Skin of body (tissue), 2 donors: ENCODE measurements around the gene AKAP12. TPM values are rescaled to one million over a fixed set of nuclear protein-coding genes. Genes with fewer than 3 reads are reported as not detected.
"Not testable (repeated sequence)": the region's sequence is repeated elsewhere in the genome, so short reads cannot be mapped to it uniquely, and the experiment has no call there.

Experiments
- DNase-seq: peaks from one replicate; lab custom pipeline; 2025; lab: John Stamatoyannopoulos, UW
- total RNA-seq: library from RNA; depleted of rRNA; stranded (reverse); fragments of >200 nt; gene quantifications from one replicate; pipeline ENCODE4 v1.2.3, GENCODE V29; 2014

AKAP12 gene
- total RNA-seq, 1 donor from 2014 or later = 90.2 TPM

DNA sequence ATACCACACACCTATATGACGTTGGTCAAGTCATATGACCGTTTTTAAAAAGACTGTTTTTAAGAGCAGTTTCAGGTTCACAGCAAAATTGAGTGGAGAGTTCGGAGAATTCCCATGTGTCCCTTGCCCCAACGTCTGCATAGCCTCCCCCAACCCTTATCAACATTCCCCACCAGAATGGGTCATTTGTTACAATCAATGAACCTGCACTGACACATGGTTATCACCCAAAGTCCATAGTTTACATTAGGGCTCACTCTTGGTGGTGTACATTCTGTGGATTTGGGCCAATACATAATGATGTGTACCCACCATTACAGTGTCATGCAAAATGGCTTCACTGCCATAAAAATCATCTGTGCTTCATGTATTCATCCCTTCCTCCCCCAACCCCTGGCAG, 99.6 kb downstream of the AKAP12 start:
- peak; percentile 9 for DNase-seq

DNA sequence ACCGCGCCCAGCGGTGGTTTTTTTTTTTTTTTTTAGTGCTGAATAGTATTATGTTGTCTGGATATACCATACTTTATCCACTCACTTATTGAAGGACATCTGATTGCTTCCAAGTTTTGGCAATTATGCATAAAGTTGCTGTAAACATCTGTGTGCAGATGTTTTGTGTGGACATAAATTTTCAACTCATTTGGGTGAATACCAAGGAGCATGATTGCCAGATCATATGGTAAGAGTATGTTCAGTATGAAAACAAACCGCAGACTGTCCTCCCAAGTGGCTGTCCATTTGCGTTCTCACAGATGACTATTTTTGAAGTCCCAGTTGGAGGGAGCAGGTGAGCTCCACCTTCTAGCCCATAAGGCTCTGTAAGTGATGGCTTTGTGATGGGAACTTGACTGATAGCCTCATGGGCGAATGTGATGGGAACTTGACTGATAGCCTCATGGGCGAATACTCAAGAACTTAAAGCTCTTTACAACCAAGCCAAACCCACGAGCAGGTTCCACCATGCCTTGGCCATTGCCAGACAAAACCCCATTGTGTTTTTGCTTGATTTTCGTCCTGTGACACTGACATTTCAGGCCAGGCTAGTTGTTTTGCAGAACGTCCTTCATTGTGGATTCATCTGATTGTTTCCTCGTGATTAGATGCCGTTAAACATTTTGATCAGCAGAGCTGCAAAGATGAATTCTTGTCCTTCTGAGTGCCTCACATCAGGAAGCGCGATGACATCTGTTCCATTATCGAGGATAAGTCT, 100.6 kb downstream of the AKAP12 start:
- DNase-seq = peak; percentile 78

DNA sequence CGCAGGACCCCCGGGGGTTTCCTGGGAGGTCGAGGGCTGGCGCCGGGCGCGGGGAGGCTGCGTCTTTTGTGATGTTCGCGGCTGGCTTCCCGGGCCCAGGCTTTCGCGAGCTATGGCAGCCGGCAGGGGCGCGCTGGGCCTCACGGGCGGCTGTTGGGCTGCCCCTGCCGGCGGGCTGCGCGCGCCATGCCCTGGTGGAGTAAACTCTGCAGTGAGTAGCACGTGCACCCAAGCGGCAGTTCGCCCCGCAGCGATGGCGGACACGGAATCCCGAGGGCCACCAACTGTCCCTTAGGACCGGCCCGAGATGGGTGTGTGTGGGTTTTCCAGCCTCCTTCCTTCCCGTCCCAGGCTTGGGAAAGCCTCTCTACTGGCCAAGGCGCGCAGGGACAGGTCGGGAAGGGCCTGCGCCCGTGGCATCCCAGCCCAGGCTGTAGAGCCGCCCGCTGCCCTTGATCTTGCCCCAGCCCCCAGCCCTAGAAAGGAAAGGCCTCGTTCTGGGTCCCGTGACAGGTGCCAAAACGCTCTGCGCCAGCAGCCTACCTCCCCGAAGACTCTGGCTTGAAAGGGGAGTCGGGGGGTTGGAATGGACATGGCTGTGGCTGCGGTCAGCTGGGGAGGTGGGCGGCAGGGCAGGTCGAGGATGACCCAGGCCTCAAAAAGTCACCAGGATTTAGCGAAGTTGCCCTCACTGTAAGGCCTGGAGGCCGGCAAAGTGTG, 101.9 kb downstream of the AKAP12 start:
- DNase-seq = no peak

DNA sequence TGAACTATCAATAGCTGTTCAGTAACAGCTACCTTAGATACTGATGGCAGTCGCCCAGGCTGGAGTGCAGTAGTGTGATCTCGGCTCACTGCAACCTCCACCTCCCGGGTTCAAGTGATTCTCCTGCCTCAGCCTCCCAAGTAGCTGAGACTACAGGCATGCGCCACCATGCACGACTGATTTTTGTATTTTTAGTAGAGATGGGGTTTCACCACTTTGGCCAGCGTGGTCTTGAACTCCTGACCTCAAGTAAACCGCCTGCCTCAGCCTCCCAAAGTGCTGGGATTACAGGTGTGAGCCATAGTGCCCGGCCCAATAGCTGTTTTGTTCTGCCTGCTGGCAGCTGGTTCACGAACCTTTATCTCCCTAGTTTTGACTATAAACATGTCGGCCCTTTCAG, 103.0 kb downstream of the AKAP12 start:
- not testable (repeated sequence) for DNase-seq

DNA sequence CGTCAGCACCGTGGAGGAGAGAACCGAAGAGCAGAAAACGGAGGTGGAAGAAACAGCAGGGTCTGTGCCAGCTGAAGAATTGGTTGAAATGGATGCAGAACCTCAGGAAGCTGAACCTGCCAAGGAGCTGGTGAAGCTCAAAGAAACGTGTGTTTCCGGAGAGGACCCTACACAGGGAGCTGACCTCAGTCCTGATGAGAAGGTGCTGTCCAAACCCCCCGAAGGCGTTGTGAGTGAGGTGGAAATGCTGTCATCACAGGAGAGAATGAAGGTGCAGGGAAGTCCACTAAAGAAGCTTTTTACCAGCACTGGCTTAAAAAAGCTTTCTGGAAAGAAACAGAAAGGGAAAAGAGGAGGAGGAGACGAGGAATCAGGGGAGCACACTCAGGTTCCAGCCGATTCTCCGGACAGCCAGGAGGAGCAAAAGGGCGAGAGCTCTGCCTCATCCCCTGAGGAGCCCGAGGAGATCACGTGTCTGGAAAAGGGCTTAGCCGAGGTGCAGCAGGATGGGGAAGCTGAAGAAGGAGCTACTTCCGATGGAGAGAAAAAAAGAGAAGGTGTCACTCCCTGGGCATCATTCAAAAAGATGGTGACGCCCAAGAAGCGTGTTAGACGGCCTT, 110.0 kb downstream of the AKAP12 start:
- no peak for DNase-seq

DNA sequence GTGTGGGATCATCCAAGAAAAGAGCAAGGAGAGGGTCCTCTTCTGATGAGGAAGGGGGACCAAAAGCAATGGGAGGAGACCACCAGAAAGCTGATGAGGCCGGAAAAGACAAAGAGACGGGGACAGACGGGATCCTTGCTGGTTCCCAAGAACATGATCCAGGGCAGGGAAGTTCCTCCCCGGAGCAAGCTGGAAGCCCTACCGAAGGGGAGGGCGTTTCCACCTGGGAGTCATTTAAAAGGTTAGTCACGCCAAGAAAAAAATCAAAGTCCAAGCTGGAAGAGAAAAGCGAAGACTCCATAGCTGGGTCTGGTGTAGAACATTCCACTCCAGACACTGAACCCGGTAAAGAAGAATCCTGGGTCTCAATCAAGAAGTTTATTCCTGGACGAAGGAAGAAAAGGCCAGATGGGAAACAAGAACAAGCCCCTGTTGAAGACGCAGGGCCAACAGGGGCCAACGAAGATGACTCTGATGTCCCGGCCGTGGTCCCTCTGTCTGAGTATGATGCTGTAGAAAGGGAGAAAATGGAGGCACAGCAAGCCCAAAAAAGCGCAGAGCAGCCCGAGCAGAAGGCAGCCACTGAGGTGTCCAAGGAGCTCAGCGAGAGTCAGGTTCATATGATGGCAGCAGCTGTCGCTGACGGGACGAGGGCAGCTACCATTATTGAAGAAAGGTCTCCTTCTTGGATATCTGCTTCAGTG, 110.8 kb downstream of the AKAP12 start:
- DNase-seq = no peak

DNA sequence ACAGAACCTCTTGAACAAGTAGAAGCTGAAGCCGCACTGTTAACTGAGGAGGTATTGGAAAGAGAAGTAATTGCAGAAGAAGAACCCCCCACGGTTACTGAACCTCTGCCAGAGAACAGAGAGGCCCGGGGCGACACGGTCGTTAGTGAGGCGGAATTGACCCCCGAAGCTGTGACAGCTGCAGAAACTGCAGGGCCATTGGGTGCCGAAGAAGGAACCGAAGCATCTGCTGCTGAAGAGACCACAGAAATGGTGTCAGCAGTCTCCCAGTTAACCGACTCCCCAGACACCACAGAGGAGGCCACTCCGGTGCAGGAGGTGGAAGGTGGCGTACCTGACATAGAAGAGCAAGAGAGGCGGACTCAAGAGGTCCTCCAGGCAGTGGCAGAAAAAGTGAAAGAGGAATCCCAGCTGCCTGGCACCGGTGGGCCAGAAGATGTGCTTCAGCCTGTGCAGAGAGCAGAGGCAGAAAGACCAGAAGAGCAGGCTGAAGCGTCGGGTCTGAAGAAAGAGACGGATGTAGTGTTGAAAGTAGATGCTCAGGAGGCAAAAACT, 111.5 kb downstream of the AKAP12 start:
- no peak for DNase-seq

DNA sequence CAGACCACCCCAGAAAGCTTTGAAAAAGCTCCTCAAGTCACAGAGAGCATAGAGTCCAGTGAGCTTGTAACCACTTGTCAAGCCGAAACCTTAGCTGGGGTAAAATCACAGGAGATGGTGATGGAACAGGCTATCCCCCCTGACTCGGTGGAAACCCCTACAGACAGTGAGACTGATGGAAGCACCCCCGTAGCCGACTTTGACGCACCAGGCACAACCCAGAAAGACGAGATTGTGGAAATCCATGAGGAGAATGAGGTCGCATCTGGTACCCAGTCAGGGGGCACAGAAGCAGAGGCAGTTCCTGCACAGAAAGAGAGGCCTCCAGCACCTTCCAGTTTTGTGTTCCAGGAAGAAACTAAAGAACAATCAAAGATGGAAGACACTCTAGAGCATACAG, 112.0 kb downstream of the AKAP12 start:
- no peak for DNase-seq

DNA sequence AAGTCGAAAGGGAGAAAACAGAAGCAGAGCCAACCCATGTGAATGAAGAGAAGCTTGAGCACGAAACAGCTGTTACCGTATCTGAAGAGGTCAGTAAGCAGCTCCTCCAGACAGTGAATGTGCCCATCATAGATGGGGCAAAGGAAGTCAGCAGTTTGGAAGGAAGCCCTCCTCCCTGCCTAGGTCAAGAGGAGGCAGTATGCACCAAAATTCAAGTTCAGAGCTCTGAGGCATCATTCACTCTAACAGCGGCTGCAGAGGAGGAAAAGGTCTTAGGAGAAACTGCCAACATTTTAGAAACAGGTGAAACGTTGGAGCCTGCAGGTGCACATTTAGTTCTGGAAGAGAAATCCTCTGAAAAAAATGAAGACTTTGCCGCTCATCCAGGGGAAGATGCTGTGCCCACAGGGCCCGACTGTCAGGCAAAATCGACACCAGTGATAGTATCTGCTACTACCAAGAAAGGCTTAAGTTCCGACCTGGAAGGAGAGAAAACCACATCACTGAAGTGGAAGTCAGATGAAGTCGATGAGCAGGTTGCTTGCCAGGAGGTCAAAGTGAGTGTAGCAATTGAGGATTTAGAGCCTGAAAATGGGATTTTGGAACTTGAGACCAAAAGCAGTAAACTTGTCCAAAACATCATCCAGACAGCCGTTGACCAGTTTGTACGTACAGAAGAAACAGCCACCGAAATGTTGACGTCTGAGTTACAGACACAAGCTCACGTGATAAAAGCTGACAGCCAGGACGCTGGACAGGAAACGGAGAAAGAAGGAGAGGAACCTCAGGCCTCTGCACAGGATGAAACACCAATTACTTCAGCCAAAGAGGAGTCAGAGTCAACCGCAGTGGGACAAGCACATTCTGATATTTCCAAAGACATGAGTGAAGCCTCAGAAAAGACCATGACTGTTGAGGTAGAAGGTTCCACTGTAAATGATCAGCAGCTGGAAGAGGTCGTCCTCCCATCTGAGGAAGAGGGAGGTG, 112.9 kb downstream of the AKAP12 start:
- no peak for DNase-seq

DNA sequence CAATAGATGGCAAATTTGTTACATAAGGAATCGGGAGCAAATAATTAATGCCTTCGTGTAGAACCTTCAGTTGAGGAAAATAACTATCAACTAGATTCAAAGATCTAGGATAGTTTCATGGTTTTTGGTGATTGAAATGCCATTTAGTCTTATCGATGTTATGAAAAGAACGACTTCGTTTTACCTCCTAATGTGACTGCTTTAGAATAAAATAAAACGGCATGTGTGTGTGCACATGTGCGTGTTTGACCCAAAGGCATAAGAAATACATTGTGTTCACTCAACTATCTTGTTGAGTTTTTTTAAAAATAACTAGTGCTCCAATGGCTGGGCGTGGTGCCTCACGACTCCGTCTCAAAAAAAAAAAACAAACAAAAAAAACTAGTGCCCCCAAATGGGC, 114.0 kb downstream of the AKAP12 start:
- DNase-seq = no peak

DNA sequence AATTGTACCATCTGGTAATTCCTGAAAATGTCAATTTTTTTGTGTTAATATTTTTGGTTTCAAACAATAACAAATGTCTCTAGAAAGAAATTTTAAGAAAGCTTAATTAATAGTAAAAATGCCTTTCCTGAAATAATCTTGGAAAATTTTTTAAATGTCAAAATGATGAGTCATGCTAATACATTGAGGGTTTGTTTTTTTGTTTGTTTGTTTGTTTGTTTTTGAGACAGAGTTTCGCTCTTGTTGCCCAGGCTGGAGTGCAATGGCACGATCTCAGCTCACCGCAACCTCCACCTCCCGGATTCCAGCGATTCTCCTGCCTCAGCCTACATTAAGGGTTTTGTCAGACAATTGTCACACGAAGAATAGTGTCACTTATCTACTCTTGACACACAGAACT, 117.2 kb downstream of the AKAP12 start:
- not testable (repeated sequence) for DNase-seq

DNA sequence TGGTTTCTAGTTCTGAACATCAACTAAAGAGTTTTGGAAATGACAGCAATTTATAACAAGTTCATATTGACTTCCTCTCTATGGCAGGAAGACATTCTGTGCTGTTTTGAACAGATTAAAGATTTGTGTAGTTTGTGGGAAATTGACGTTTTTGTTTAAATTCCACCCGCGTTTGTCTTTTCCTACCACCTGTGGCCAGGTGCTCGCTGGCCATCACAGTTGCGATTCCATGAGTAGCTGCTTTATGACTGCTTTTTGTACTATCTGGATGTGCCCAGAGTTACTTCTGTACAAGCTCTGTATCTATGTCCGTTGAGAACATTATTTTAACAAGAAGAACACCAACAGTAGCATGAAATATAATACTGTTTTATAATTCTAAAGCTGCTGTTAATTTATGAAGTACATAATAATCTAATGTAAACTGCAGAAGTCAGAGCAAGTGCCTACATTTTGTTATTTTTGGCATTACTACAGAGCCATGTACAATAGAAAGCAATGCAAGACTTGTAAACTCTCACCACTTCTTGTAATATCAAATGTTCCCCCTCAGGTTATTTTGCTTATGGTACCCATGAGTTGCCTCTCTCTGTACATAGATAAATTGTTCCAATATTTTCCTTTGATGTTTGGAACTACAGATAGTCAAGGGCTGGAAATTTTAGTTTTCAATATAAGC, 118.1 kb downstream of the AKAP12 start:
- no peak for DNase-seq

DNA sequence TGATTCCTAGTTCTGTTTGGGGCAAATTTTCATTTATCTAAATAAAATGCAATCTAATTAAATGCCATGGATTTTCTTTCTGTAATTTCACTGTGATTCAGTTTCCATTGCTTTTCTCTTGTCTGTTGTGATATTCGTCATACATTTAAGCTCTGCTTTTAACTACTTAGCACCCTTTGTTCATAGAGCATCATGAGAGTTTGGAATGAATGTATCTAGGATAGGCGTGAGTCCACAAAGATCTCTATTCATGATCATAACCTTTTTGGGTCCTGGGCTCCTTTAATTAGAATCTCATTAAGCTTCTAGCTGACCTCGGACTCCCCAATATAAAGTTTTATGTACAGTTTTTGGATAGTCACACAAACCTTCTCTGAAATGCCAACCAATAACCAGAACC, 118.7 kb downstream of the AKAP12 start:
- no peak for DNase-seq

DNA sequence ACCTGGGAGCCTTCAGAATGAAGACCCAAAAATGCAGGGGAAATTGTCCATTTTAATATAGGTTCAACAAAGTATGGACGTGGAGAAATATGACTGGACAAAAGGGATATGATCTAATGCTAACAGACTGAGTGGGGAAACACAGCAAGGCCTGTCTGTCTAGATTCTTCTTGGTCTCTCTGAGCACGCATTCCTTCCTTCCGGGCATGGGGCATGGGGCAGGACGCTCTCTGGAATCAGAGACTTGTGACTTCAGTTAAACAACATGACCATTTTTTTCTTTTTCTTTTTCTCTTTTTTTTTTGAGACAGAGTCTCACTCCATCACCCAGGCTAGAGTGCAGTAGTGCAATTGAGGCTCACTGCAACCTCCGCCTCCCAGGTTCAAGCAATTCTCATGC, 119.7 kb downstream of the AKAP12 start:
- DNase-seq = no peak

DNA sequence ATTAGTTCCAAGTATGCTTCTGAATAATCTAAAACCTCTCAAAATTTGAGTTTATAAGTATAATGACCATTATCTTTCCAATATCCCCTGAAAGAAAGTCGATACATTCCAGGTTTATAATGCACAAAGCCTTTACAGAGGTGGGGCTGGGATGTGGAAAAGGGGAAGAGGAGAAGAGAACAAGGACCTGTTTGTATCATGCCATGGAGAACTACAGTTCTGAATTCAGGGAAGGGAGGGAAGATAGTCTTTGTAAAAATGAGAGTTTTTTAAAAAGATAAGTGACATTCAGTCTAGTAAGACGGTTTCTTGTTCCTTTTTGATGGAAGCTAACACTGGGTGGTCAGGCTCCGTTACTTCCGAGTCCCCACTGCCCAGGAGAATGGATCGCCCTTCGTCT, 125.5 kb downstream of the AKAP12 start:
- DNase-seq = no peak

DNA sequence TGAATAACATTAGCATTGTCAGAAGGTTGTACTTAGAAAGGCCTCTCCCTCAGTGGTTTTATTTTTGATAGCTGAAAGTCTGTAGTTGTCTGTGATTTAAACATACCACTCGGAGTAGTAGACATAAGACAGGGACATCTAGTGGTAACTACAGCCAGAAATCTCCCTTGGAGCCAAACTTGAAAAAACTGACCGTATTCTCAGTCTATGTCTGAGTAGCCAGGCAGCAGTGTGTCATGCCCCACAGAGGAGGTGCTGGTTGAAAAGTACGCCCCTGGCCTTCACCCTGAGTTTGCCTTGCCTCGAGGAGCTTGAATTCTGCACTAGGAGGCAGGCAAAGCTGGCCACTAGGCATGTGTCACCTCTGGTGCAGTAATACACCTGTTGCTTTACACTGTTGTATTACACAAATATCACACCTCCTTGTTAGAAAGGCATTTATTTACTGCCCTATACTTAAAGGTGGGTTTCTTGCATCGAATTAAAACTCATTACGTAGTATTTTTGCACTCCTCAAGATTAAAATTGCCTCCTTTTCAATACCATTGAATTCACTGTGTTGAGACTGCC, 130.8 kb downstream of the AKAP12 start:
- DNase-seq = no peak

DNA sequence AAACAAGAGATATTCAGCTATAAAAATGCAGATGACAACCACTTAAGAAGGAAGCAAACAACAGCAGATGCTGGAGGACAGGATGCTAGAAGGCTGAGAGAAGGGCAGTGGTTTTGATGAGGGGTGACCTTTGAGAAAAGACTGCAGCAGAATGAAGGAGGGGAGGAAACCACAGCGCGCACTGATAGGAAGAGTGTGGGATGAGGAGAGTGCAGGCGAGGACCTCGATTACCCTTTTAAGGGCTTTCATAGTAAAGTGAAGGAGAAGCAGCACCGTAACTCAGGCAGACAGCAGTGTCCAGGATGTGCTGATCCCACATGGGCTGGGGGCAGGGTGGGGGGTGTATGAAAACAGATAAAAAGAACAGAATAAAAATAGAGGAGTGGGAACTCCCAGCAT, 132.4 kb downstream of the AKAP12 start:
- no peak for DNase-seq

DNA sequence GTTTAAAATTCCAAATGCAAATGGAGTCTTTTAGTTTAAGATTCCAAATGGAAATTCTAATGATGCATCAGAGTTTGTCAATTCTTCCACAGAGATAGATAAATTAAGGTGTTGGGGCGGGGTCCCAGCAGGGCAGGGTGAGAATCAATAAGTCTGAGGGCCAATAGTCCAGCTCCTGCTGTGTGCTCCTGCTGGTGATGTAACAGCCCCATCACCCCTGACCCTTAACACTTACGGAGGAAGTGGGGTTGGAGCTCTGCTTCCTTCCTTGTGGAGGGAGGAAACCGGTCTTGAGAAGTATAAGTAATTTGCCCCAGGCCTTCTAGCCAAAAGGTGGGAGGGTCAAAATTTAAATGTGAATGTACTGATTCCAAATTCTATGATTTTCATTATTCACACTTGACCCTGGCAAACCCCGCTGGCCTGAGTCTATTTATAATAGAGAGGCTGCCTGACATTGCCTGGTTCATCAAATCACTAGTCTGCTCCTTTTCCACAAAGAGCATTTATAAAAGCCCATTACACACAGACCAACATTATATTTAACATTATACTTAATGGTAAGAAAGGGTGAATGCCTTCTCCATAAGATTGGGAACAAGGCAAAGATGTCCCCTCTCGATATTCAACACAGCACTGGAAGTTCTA, 134.4 kb downstream of the AKAP12 start:
- no peak for DNase-seq

DNA sequence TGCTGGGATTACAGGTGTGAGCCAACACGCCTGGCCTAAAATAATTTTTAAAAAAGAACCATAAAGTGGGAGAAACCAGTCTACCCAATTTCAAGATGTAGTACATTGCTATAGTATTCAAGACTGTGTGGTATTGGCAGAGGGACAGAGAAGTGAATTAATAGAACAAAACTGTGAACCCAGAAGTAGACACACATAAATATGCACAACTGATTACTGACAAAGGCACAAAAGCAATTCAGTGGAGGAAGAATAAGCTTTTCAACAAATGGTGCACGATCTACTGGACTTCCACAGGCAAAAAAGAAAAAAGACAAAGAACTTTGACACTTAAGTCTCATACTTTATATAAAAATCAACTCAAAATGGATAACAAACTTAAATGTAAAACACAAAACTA, 136.1 kb downstream of the AKAP12 start:
- DNase-seq = no peak
